ENCODE results near the gene PIK3R6. TPM values are rescaled to one million over a fixed set of nuclear protein-coding genes. Genes with fewer than 3 reads are reported as not detected.
A peak's percentile ranks its signal among the peaks of the same experiment; 100 is the strongest.

The PIK3R6 gene
- polyA plus RNA-seq, 1 of the 3 experiments (the other 2 are of a cell fraction) = 0.03 TPM

DNA sequence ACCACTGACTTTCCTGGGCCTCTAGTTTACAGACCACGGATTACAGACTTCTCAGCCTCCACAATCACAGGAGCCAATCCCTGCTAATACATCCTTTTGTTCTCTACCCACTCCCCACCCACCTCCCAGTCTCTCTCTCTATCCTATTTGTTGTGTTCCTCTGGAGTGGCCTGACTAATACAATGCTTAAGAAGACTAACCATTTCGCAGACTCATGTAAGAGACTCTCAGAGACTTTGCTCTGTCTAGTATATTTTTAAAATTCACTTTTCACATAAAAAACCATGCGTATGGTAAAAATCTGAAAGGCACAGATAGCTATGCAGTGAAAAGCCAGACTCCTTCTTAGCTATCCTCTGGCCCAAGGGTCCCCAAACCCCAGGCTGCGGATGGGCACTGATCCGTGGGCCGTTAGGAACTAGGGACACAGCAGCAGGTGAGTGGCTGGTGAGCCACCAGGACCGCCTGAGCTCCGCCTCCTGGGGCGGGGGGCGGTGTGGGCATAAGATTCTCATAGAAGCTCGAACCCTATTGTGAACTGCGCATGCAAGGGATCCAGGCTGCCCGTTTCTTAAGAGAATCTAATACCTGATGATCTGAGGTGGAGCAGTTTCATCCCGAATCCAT, 7.6 kb downstream of the PIK3R6 start:
- H3K4me3 ChIP-seq (ENCODE audit: low read depth in 2 of 2, low read length in 1 of 2) = no peak overlapping the region
- WGBS (ENCODE audit: low lambda C conversion rate) = 26% methylated on average over 14 of the region's 14 CpGs
- H3K36me3 ChIP-seq (replicated peaks in 1 of 2; ENCODE audit: control insufficient read depth in 1 of 2, insufficient read depth in 2 of 2, low read length in 1 of 2) = no peaks in the 10 kb centered on the region
- peaks cover 25% of the 10 kb centered on the region; the same call in 1 of the 2 replicates for H3K27me3 ChIP-seq (ENCODE audit: insufficient read depth)
- peaks cover 0 to 2% of the 10 kb centered on the region in 2 experiments; a peak in 1 of 4 replicates for H3K4me1 ChIP-seq (ENCODE audit: control insufficient read depth in 1 of 2, insufficient read depth in 2 of 2, low read depth in 1 of 2, low read length in 1 of 2)
- H3K9me3 ChIP-seq = no peaks in the 10 kb centered on the region
- no peaks in the 10 kb centered on the region for H4K20me1 ChIP-seq (ENCODE audit: insufficient read depth)
- no peak for DNase-seq
- H3K79me2 ChIP-seq (ENCODE audit: insufficient read depth) = no peaks in the 10 kb centered on the region
- no peak for TF ChIP-seq MAX (IDR thresholded peaks at IDR 0.05; ENCODE audit: low read depth)
- TF ChIP-seq TAF1 (IDR thresholded peaks at IDR 0.05; ENCODE audit: borderline replicate concordance, low read depth, low read length) = no peak
- TF ChIP-seq RXRA (IDR thresholded peaks at IDR 0.05; ENCODE audit: borderline replicate concordance, low read depth) = no peak
- TF ChIP-seq RCOR1 (IDR thresholded peaks at IDR 0.05; ENCODE audit: low read length) = no peak
- no peak for TF ChIP-seq CTCF (IDR thresholded peaks at IDR 0.05)
- H3K4me2 ChIP-seq = no peak overlapping the region
- ChIA-PET POLR2A (no interaction called here), CTCF (interaction anchor here (1.0 to 1.2 kb wide), 2 partner anchors 11 to 36 kb away, joined by 3 read pairs; no protein-coding TSS in a partner anchor)
- H3K9ac ChIP-seq = no peak overlapping the region
- H2AFZ ChIP-seq (ENCODE audit: low read depth) = no peak overlapping the region
- no peaks in the 10 kb centered on the region for H3K9me2 ChIP-seq
- no peaks in the 10 kb centered on the region for H3F3A ChIP-seq (replicated peaks; ENCODE audit: insufficient read depth)
- H3K27ac ChIP-seq (ENCODE audit: low read depth in 2 of 2, low read length in 1 of 2) = no peak overlapping the region

DNA sequence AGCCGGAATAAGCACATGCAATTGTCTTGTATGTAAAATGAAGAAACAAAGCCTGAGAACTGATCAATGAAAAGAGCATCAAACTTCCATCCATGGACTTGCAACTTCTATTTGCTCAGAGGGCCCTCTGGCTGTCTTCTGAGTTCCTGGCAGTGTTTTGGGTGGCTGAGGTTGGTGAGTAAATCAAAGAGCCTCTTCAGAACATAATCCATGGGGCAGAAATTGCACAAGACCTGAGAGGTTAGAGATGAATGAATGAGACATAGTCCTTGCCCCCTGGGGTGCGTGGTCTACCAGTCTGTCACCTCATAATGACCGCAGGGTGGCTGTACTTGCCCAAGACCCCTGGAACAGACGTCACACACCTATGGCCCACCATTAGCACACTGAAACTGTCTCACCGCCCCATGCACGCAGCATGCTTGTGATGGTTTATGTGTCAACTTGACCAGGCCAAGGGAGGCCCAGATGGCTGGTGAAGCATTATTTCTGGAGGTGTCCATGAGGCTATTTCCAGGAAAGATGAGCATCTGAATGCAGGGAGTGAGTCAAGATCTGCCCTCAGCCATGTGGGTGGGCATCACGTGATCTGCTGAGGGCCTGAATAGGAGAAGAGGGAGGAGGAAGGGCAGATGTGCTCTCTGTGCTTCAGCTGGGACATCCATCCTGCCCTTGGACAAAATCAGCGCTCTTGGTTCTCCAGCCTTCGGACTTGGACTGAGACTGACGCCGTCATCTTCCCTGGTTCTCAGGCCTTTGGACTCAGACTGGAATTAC, 8.3 kb downstream of the PIK3R6 start:
- H3K9ac ChIP-seq = no peak overlapping the region
- no peak for DNase-seq
- H3K9me3 ChIP-seq = no peaks in the 10 kb centered on the region
- H4K20me1 ChIP-seq (ENCODE audit: insufficient read depth) = no peaks in the 10 kb centered on the region
- no peak overlapping the region for H2AFZ ChIP-seq (ENCODE audit: low read depth)
- no peaks in the 10 kb centered on the region for H3K9me2 ChIP-seq
- ChIA-PET CTCF (interaction anchor here (1.0 kb wide), 1 partner anchor 10 kb away, joined by 3 read pairs; no protein-coding TSS in a partner anchor), POLR2A (no interaction called here)
- no peak overlapping the region for H3K4me3 ChIP-seq (ENCODE audit: low read depth in 2 of 2, low read length in 1 of 2)
- H3K4me1 ChIP-seq (ENCODE audit: control insufficient read depth in 1 of 2, insufficient read depth in 2 of 2, low read depth in 1 of 2, low read length in 1 of 2) = peaks cover 0 to 2% of the 10 kb centered on the region in 2 experiments; a peak in 1 of 4 replicates
- H3K27me3 ChIP-seq (ENCODE audit: insufficient read depth) = peaks cover 28% of the 10 kb centered on the region; the same call in 1 of the 2 replicates
- TF ChIP-seq, protein P1, sequence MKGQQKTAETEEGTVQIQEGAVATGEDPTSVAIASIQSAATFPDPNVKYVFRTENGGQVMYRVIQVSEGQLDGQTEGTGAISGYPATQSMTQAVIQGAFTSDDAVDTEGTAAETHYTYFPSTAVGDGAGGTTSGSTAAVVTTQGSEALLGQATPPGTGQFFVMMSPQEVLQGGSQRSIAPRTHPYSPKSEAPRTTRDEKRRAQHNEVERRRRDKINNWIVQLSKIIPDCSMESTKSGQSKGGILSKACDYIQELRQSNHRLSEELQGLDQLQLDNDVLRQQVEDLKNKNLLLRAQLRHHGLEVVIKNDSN (IDR thresholded peaks at IDR 0.05; ENCODE audit: borderline replicate concordance, low read depth) = peak; percentile 73; the same call in 1 of the 2 replicates
- TF ChIP-seq YY1 (IDR thresholded peaks at IDR 0.05; ENCODE audit: low read depth) = no peak
- H3K27ac ChIP-seq (ENCODE audit: low read depth in 2 of 2, low read length in 1 of 2) = no peak overlapping the region
- no peaks in the 10 kb centered on the region for H3F3A ChIP-seq (replicated peaks; ENCODE audit: insufficient read depth)
- WGBS (ENCODE audit: low lambda C conversion rate) = 45% methylated on average over 11 of the region's 11 CpGs
- H3K36me3 ChIP-seq (replicated peaks in 1 of 2; ENCODE audit: control insufficient read depth in 1 of 2, insufficient read depth in 2 of 2, low read length in 1 of 2) = no peaks in the 10 kb centered on the region
- no peaks in the 10 kb centered on the region for H3K79me2 ChIP-seq (ENCODE audit: insufficient read depth)
- H3K4me2 ChIP-seq = no peak overlapping the region
